ENCODE results near the gene PTOV1. TPM values are rescaled to one million over a fixed set of nuclear protein-coding genes. Genes with fewer than 3 reads are reported as not detected.
A peak's percentile ranks its signal among the peaks of the same experiment; 100 is the strongest.

PTOV1 gene
- total and polyA plus RNA-seq, 2 of the 13 experiments (the other 11 are each of a cell fraction or from before 2014, with no cell fraction given), result 63.5 to 68.5 TPM

DNA sequence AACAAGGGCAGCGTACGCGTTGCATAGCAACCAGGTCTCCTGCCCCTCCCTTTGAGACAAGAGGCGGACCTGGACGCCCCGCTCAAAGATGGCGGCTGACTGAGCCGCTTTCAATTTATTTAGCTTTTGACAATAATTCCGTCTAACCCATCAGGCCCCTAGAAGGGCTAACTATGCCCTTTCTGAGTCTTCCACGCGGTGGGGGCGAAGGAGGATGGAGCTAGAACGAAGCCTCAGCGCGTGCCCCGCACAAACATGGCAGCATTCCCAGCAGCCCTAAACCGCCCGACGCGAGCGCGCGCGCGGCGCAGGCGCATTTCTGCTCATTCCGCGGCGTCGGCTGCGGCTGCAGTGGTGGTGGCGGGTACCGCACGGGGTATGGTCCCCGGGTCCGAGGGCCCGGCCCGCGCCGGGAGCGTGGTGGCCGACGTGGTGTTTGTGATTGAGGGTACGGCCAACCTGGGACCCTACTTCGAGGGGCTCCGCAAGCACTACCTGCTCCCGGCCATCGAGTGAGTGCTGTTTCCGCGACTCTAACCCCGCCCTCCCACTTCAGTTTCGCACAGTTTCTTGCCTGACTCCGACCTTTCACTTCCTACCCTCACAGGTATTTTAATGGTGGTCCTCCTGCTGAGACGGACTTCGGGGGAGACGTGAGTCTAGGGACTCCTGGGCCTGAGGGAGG, 32.9 kb upstream of the PTOV1 start, which contains the start of gene MED25 (continued):
- no peak for TF ChIP-seq NONO (IDR thresholded peaks at IDR 0.05)
- 0 out of 2 replicates have a peak, but pooled peaks have one; percentile 26 for TF ChIP-seq NONO (CRISPR knock-in tag; conservative IDR thresholded peaks at IDR 0.05)
- TF ChIP-seq PHF20 (CRISPR knock-in tag; IDR thresholded peaks at IDR 0.05), result peak; percentile 70
- no peak for TF ChIP-seq HNRNPK (IDR thresholded peaks at IDR 0.05; ENCODE audit: low read depth, low read length, poor library complexity, severe bottlenecking)
- no peak for TF ChIP-seq ZNF333 (CRISPR knock-in tag; IDR thresholded peaks at IDR 0.05; ENCODE audit: borderline replicate concordance)
- no peak for TF ChIP-seq FIP1L1 (IDR thresholded peaks at IDR 0.05; ENCODE audit: borderline replicate concordance, insufficient read depth, low read depth, low read length)
- no peak for TF ChIP-seq SOX5 (CRISPR knock-in tag; IDR thresholded peaks at IDR 0.05; ENCODE audit: borderline replicate concordance)
- TF ChIP-seq, protein P1, sequence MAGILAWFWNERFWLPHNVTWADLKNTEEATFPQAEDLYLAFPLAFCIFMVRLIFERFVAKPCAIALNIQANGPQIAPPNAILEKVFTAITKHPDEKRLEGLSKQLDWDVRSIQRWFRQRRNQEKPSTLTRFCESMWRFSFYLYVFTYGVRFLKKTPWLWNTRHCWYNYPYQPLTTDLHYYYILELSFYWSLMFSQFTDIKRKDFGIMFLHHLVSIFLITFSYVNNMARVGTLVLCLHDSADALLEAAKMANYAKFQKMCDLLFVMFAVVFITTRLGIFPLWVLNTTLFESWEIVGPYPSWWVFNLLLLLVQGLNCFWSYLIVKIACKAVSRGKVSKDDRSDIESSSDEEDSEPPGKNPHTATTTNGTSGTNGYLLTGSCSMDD (CRISPR knock-in tag; IDR thresholded peaks at IDR 0.05), result no peak
- TF ChIP-seq, protein P2, sequence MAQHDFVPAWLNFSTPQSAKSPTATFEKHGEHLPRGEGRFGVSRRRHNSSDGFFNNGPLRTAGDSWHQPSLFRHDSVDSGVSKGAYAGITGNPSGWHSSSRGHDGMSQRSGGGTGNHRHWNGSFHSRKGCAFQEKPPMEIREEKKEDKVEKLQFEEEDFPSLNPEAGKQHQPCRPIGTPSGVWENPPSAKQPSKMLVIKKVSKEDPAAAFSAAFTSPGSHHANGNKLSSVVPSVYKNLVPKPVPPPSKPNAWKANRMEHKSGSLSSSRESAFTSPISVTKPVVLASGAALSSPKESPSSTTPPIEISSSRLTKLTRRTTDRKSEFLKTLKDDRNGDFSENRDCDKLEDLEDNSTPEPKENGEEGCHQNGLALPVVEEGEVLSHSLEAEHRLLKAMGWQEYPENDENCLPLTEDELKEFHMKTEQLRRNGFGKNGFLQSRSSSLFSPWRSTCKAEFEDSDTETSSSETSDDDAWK (CRISPR knock-in tag; IDR thresholded peaks at IDR 0.05), result no peak
- TF ChIP-seq, protein P3, sequence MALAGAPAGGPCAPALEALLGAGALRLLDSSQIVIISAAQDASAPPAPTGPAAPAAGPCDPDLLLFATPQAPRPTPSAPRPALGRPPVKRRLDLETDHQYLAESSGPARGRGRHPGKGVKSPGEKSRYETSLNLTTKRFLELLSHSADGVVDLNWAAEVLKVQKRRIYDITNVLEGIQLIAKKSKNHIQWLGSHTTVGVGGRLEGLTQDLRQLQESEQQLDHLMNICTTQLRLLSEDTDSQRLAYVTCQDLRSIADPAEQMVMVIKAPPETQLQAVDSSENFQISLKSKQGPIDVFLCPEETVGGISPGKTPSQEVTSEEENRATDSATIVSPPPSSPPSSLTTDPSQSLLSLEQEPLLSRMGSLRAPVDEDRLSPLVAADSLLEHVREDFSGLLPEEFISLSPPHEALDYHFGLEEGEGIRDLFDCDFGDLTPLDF (CRISPR knock-in tag; IDR thresholded peaks at IDR 0.05), result peak; percentile 80
- no peak for TF ChIP-seq NR0B2 (CRISPR knock-in tag; IDR thresholded peaks at IDR 0.05)
- TF ChIP-seq ZNF382 (CRISPR knock-in tag; IDR thresholded peaks at IDR 0.05; ENCODE audit: borderline replicate concordance), result no peak
- no peak for TF ChIP-seq GLI4 (CRISPR knock-in tag; IDR thresholded peaks at IDR 0.05; ENCODE audit: borderline replicate concordance)
- TF ChIP-seq NFATC3 (CRISPR knock-in tag; IDR thresholded peaks at IDR 0.05), result no peak
- TF ChIP-seq, protein P4, sequence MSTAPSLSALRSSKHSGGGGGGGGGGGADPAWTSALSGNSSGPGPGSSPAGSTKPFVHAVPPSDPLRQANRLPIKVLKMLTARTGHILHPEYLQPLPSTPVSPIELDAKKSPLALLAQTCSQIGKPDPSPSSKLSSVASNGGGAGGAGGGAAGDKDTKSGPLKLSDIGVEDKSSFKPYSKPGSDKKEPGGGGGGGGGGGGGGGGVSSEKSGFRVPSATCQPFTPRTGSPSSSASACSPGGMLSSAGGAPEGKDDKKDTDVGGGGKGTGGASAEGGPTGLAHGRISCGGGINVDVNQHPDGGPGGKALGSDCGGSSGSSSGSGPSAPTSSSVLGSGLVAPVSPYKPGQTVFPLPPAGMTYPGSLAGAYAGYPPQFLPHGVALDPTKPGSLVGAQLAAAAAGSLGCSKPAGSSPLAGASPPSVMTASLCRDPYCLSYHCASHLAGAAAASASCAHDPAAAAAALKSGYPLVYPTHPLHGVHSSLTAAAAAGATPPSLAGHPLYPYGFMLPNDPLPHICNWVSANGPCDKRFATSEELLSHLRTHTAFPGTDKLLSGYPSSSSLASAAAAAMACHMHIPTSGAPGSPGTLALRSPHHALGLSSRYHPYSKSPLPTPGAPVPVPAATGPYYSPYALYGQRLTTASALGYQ (CRISPR knock-in tag; IDR thresholded peaks at IDR 0.05), result no peak
- no peak for TF ChIP-seq ZNF644 (CRISPR knock-in tag; IDR thresholded peaks at IDR 0.05; ENCODE audit: low read depth)
- TF ChIP-seq NFKB2 (CRISPR knock-in tag; IDR thresholded peaks at IDR 0.05; ENCODE audit: borderline replicate concordance), result peak; percentile 29; the same call in 1 of the 2 replicates
- no peak for TF ChIP-seq ZNF841 (CRISPR knock-in tag; IDR thresholded peaks at IDR 0.05; ENCODE audit: borderline replicate concordance)
- no peak for TF ChIP-seq CSRNP2 (CRISPR knock-in tag; conservative IDR thresholded peaks at IDR 0.05; ENCODE audit: low read depth)
- no peak for TF ChIP-seq EHMT2 (IDR thresholded peaks at IDR 0.05; ENCODE audit: borderline replicate concordance, low read depth, low read length)
- no peak for TF ChIP-seq ZNF703 (CRISPR knock-in tag; IDR thresholded peaks at IDR 0.05; ENCODE audit: borderline replicate concordance)
- TF ChIP-seq SRSF9 (IDR thresholded peaks at IDR 0.05; ENCODE audit: borderline replicate concordance, insufficient read depth, low read depth, low read length, poor library complexity, severe bottlenecking), result no peak

All from HepG2 (cell line).